ENCODE results near the gene KLHL29.

Gene KLHL29

GRCh38 chr2:23751747-23752265 lies 366.8 kb downstream of the KLHL29 start:
- FAIRE-seq = no peak

- no peak for FAIRE-seq
Observed at GRCh38 chr2:23753291-23754010, 368.5 kb downstream of the KLHL29 start.

GRCh38 chr2:23754970-23755369 lies 370.0 kb downstream of the KLHL29 start:
- FAIRE-seq = no peak

- FAIRE-seq = no peak
Observed at GRCh38 chr2:23756593-23757292, 371.8 kb downstream of the KLHL29 start.

GRCh38 chr2:23757686-23758433 lies 372.9 kb downstream of the KLHL29 start:
- FAIRE-seq = no peak
